Transverse colon (tissue), 4 donors: Measurements from ENCODE around the gene PUM2. TPM values are rescaled to one million over a fixed set of nuclear protein-coding genes. Genes with fewer than 3 reads are reported as not detected.

Source experiments
- DNase-seq: peaks from one replicate; pipeline ENCODE4 v3.0.0-alpha.2; 2019
- H3K27ac ChIP-seq, 4 donors: fragments of 200-600 bp; sonication (generic); 2 replicates each; pipeline ENCODE4 v1.5.1; 2016 to 2018; ENCODE audit warnings: inconsistent platforms in 4 of 4
- H3K27me3 ChIP-seq: fragments of 200-600 bp; sonication (generic); 2 replicates; pipeline ENCODE4 v1.5.1; 2017; ENCODE audit warnings: inconsistent platforms
- H3K36me3 ChIP-seq, 4 donors: fragments of 200-600 bp; sonication (generic); 2 replicates each; pipeline ENCODE4 v1.5.1; 2017 to 2019; ENCODE audit warnings: inconsistent platforms in 4 of 4
- H3K4me1 ChIP-seq, 4 donors: fragments of 200-600 bp; sonication (generic); 2 replicates each; pipeline ENCODE4 v1.5.1; 2017 to 2020; ENCODE audit warnings: inconsistent platforms in 4 of 4
- H3K4me3 ChIP-seq, 4 donors: fragments of 200-600 bp; sonication (generic); 1 replicate in 1 of 4; 2 replicates in 3 of 4; pipeline versions ENCODE4 v1.5.1 to v1.6.1; 2017 to 2019; ENCODE audit warnings: inconsistent platforms in 4 of 4
- H3K9me3 ChIP-seq, 2 donors: fragments of 200-600 bp; sonication (generic); 2 replicates each; pipeline ENCODE4 v1.5.1; 2017 to 2019; ENCODE audit warnings: inconsistent platforms in 2 of 2
- EP300 ChIP-seq: sonication (generic); formaldehyde crosslinking; IDR thresholded peaks from one replicate; pipeline ENCODE4 v1.6.1; 2017; ENCODE audit warnings: antibody characterized with exemption, low read depth
- POLR2A ChIP-seq: fragments of 450-650 bp; IDR thresholded peaks from one replicate; pipeline ENCODE4 v1.6.1; 2016; ENCODE audit warnings: antibody characterized with exemption, mild to moderate bottlenecking, moderate library complexity
- POLR2AphosphoS5 ChIP-seq, 3 donors: sonication (generic); formaldehyde crosslinking; IDR thresholded peaks; one replicate each; pipeline ENCODE4 v1.6.1; 2016; ENCODE audit warnings: antibody characterized with exemption in 3 of 3
- WGBS, 2 donors: methylation state at CpG; one replicate each; pipeline ENCODE4 v1.1.5; 2018; ENCODE audit warnings: low coverage in 1 of 2; 5-methylcytosine and 5-hydroxymethylcytosine counted together
- in situ Hi-C, 4 donors: fragments of 200-750 bp; cut with MboI; loops; one replicate each; pipeline versions ENCODE4 v1.15.0 to v1.15.1; 2017; ENCODE audit warnings: low sequenced_read_pairs in 3 of 4, low pct_ligation_motif_present in 1 of 4, low pct_unique_long_range_greater_than_20kb in 1 of 4
- intact Hi-C: fragments of 100-400 bp; cut with DNase I; formaldehyde crosslinking; loops from one replicate; pipeline ENCODE4 v1.15.1; 2023; ENCODE audit warnings: low total_unique reads
- total RNA-seq, 4 donors: library from RNA; depleted of rRNA; stranded (reverse); fragments of >200 nt; gene quantifications; one replicate each; pipeline ENCODE4 v1.1.0, GENCODE V29; 2016
- TF ChIP-seq, protein P1 (sequence below), 5 experiments: fragments of 200-600 bp in 3 of 5; fragments of 450-650 bp in 2 of 5; sonication (generic) in 3 of 5; IDR thresholded peaks; 1 replicate in 2 of 5; 2 replicates in 3 of 5; pipeline ENCODE4 v1.5.1; 2016 to 2017; ENCODE audit warnings: antibody characterized with exemption in 5 of 5, inconsistent platforms in 3 of 5, mild to moderate bottlenecking in 2 of 5, moderate library complexity in 1 of 5

PUM2 gene
- total RNA-seq, 4 donors from 2014 or later, result 62.5 to 92.7 (median 70.5) TPM

DNA sequence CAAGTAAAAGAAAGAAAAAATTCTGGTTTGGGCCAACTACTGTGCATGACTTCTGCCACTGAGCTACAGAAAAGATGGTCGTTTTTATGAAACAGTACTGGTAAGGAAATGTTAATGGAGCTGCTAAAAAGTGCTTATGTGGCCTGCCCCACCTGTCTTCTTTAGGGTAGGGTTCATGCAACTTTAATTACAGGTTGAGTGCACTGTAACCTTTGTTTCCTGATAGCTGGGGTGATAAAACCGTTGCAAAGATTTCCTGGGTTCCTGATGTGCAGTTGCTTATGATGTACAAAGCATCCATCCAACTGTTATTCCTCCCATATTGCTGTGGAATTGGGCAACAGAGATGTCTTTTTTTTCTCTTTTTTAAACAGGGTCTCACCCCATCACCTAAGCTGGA is 34.3 kb upstream of the PUM2 start:
- TF ChIP-seq POLR2AphosphoS5 (IDR thresholded peaks at IDR 0.05), result peak in 1 of 3 donors; percentile 45
- no peak for TF ChIP-seq POLR2A
- Histone ChIP-seq H3K9me3 (no peaks in the 10 kb centered on the region), H3K27me3 (no peaks in the 10 kb centered on the region), H3K27ac (peak overlapping the region; percentile 46 to 77 (median 56)), H3K4me3 (no peak overlapping the region), H3K4me1 (peaks cover 10 to 58% (median 36%) of the 10 kb centered on the region in 4 donors), H3K36me3 (no peaks in the 10 kb centered on the region)
- intact Hi-C loops (no loop called here), in situ Hi-C loops (loop anchor here in 1 of 4 donors (25.0 kb wide), 1 partner anchor 577 kb away; no protein-coding TSS in a partner anchor)
- peak; percentile 27 for DNase-seq
- 39 to 67% methylated on average over 1 to 2 of the region's 2 CpGs for WGBS, 2 donors

DNA sequence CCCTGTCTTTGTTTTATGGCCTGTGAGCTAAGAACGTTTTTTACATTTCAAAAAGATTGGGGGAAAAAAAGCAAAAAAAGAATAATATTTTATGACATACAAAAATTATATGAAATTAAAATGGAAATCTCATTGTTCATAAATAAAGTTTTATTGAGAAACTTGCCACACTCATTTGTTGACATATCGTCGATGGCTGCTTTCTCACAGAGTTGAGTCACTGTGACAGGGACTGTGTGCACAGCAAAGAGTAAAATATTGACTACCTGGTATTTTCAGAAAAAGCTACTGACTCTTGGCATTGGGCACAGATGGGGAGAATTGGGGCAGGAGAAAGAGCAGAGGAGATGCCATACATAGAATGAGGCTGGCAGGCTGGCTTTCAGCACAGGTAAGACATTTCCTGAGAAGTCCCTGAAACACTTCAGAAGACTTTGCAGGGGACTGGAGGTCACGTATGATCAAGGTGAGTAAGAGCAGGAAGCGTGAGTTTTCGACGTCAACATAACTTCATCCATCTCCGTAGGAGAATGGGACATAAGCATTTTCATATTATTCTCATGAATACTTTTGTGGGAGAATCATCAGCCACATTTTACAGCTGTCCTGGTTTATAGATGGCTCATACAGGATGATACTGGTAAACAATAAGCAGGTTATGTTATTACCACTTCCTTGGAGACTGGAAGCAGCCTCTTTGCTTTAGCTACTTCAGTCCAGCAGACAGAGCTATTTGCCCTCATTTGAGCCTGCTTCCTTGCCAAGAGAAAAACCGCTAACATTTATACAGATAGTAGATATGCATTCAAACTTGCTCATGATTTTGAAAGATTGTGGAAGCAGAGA is 32.5 kb upstream of the PUM2 start:
- no peaks in the 10 kb centered on the region for H3K36me3 ChIP-seq
- DNase-seq, result no peak
- TF ChIP-seq, protein P1, sequence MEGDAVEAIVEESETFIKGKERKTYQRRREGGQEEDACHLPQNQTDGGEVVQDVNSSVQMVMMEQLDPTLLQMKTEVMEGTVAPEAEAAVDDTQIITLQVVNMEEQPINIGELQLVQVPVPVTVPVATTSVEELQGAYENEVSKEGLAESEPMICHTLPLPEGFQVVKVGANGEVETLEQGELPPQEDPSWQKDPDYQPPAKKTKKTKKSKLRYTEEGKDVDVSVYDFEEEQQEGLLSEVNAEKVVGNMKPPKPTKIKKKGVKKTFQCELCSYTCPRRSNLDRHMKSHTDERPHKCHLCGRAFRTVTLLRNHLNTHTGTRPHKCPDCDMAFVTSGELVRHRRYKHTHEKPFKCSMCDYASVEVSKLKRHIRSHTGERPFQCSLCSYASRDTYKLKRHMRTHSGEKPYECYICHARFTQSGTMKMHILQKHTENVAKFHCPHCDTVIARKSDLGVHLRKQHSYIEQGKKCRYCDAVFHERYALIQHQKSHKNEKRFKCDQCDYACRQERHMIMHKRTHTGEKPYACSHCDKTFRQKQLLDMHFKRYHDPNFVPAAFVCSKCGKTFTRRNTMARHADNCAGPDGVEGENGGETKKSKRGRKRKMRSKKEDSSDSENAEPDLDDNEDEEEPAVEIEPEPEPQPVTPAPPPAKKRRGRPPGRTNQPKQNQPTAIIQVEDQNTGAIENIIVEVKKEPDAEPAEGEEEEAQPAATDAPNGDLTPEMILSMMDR (IDR thresholded peaks at IDR 0.05), result no peak
- in situ Hi-C loops, result loop anchor here in 1 of 4 donors (25.0 kb wide), 1 partner anchor 579 kb away; no protein-coding TSS in a partner anchor
- H3K9me3 ChIP-seq, result no peaks in the 10 kb centered on the region
- intact Hi-C loops, result no loop called here
- WGBS, 2 donors, result 63 to 65% methylated on average over 6 to 9 of the region's 9 CpGs
- H3K4me1 ChIP-seq, result peaks cover 17 to 62% (median 41%) of the 10 kb centered on the region in 4 donors
- no peak overlapping the region for H3K4me3 ChIP-seq
- peak overlapping the region in 3 of 4 donors; percentile 46 to 77 (median 65) for H3K27ac ChIP-seq
- no peaks in the 10 kb centered on the region for H3K27me3 ChIP-seq

DNA sequence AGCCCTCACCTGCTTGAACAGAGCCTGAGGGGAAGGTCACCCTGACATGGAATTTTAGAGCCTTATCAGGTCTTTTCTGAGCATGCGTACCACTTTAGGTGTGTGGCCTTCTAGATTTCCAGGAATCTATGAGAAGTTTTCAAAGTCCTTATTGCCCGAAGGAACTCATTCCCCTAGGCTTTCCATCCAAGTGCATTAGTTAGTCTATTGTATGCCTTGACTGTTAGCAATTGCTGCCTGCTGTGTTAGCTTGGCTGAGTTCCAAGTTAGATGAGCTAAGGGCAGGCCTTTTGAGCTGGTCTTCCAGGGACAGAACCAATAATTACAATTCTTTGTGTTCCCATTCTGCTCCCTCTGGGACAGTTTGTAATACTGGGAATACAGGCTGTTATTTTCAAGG is 30.8 kb upstream of the PUM2 start:
- intact Hi-C loops (no loop called here), in situ Hi-C loops (loop anchor here in 1 of 4 donors (25.0 kb wide), 1 partner anchor 581 kb away; no protein-coding TSS in a partner anchor)
- Histone ChIP-seq H3K36me3 (no peaks in the 10 kb centered on the region), H3K27me3 (no peaks in the 10 kb centered on the region), H3K9me3 (no peaks in the 10 kb centered on the region), H3K4me3 (no peak overlapping the region), H3K4me1 (peaks cover 17 to 58% (median 39%) of the 10 kb centered on the region in 4 donors), H3K27ac (peak overlapping the region; percentile 46 to 77 (median 56))
- TF ChIP-seq EP300 (no peak), POLR2AphosphoS5 (IDR thresholded peaks at IDR 0.05) (no peak), POLR2A (no peak)
- TF ChIP-seq, protein P1 (IDR thresholded peaks at IDR 0.05), result no peak
- WGBS, 2 donors, result 65% methylated on average over 2 of the region's 2 CpGs; no CpG with 5 or more reads in 1 of the 2 donors
- DNase-seq, result peak; percentile 34

DNA sequence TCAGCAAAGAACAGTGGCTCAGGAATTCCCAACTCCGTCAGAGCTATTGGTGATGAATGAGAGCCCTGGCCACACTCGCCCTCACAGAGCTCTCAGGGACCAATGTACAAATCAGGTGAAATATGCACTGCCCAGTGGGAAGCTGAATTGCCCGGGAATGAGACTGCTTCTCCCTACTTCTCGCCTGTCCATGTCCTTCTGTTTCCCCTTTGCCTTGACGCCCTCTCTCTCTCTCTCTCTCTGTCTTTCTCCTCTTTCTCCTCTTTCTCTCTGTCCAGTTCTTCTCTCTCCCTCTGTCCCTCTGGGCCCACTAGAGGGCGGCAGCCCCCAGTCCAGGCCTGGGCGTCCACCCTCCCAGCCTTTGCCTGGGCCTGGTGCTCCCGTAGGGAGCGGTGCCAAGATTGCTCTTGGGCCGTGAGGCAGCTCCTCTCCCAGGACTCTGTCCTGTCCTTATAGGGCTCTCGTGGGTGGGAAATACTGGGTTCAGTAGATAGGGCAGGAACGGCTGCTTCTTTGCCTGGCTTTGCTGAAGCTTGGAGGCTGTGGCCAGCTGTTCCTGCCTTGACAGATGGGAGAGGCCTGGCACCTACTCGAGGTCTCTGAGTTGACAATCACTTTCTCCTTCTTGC is 28.4 kb upstream of the PUM2 start:
- peak; percentile 83 for DNase-seq
- intact Hi-C loops, result loop anchor here (5.0 kb wide), 1 partner anchor 263 kb away; no protein-coding TSS in a partner anchor
- no peaks in the 10 kb centered on the region for H3K9me3 ChIP-seq
- H3K4me1 ChIP-seq, result peaks cover 14 to 35% (median 27%) of the 10 kb centered on the region in 4 donors
- WGBS, 2 donors, result 35 to 38% methylated on average over 5 to 13 of the region's 13 CpGs
- in situ Hi-C loops, result loop anchor here in 1 of 4 donors (25.0 kb wide), 1 partner anchor 583 kb away; no protein-coding TSS in a partner anchor
- peak overlapping the region; percentile 62 to 75 (median 68) for H3K27ac ChIP-seq
- TF ChIP-seq, protein P1 (IDR thresholded peaks at IDR 0.05), result peak; percentile 63 to 77 (median 77)
- TF ChIP-seq POLR2A (no peak), POLR2AphosphoS5 (IDR thresholded peaks at IDR 0.05) (peak; percentile 60 to 74 (median 71))
- H3K27me3 ChIP-seq, result no peaks in the 10 kb centered on the region
- no peaks in the 10 kb centered on the region for H3K36me3 ChIP-seq
- no peak overlapping the region for H3K4me3 ChIP-seq
